ENCODE data around the gene GBF1. TPM values are rescaled to one million over a fixed set of nuclear protein-coding genes. Genes with fewer than 3 reads are reported as not detected.

GBF1 gene
- total and polyA plus RNA-seq, 2 of the 13 experiments (the other 11 are each of a cell fraction or from before 2014, with no cell fraction given): 17.1 to 21.9 TPM

DNA sequence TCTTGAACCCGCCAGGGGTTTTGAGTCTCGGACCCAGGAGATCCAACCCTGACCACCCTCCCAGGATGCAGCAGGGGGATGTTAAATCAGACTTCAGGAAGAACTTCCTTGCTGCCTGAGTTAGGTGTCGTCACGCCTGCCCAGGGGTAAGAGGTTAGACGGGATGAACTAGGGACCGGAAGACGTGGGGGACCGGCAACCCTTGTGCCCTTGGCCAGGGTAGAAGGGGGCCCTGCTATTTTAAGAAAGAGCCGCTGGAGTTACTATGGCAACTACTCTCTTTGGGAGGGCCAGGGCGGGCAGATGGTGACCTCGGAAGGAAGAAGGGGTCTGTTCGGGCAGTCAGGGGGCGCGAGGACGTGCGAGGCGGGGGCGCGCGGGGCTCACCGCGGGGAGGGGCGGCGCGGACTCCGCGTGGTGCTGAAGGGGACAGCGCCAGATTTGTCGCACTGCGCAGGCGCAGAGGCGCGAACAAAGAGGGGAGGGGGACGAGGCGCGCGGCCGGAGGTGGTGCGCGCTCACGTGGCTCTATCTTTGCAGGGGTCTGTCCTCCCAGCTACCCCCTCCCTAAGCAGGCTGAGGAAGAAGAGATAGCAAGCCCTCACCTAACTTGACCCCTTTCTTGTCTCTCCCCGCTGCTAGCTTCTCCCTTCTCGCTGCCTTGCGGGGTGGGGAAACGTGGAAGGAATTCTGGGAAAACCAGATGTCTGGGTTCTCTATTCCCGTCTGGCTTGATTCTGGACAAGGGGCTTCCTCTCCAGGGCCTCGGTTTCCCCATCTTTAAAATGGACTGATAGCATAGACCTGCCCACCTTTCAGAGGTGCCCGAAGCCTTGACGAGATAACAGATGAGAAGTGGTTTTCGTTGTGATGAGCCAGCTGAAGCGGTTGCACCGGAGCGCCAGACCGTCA lies 174.2 kb downstream of the GBF1 start (continued):
- TF ChIP-seq PRMT3 (CRISPR knock-in tag; IDR thresholded peaks at IDR 0.05; ENCODE audit: borderline replicate concordance, low read depth) (no peak), KIAA2018 (CRISPR knock-in tag; IDR thresholded peaks at IDR 0.05; ENCODE audit: borderline replicate concordance) (no peak), ETS1 (CRISPR knock-in tag; IDR thresholded peaks at IDR 0.05) (no peak; the same call in 1 of the 2 replicates), ZMAT3 (CRISPR knock-in tag; conservative IDR thresholded peaks at IDR 0.05) (no peak), ATF4 (CRISPR knock-in tag; IDR thresholded peaks at IDR 0.05) (no peak), KLF11 (CRISPR knock-in tag; IDR thresholded peaks at IDR 0.05) (no peak), NFKBIZ (CRISPR knock-in tag; IDR thresholded peaks at IDR 0.05) (no peak), ZKSCAN8 (CRISPR knock-in tag; IDR thresholded peaks at IDR 0.05; ENCODE audit: borderline replicate concordance) (no peak)
- TF ChIP-seq, protein P1, sequence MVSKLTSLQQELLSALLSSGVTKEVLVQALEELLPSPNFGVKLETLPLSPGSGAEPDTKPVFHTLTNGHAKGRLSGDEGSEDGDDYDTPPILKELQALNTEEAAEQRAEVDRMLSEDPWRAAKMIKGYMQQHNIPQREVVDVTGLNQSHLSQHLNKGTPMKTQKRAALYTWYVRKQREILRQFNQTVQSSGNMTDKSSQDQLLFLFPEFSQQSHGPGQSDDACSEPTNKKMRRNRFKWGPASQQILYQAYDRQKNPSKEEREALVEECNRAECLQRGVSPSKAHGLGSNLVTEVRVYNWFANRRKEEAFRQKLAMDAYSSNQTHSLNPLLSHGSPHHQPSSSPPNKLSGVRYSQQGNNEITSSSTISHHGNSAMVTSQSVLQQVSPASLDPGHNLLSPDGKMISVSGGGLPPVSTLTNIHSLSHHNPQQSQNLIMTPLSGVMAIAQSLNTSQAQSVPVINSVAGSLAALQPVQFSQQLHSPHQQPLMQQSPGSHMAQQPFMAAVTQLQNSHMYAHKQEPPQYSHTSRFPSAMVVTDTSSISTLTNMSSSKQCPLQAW (CRISPR knock-in tag; IDR thresholded peaks at IDR 0.05): no peak
- TF ChIP-seq, protein P2, sequence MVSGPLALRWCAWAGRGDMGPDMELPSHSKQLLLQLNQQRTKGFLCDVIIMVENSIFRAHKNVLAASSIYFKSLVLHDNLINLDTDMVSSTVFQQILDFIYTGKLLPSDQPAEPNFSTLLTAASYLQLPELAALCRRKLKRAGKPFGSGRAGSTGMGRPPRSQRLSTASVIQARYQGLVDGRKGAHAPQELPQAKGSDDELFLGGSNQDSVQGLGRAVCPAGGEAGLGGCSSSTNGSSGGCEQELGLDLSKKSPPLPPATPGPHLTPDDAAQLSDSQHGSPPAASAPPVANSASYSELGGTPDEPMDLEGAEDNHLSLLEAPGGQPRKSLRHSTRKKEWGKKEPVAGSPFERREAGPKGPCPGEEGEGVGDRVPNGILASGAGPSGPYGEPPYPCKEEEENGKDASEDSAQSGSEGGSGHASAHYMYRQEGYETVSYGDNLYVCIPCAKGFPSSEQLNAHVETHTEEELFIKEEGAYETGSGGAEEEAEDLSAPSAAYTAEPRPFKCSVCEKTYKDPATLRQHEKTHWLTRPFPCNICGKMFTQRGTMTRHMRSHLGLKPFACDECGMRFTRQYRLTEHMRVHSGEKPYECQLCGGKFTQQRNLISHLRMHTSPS (CRISPR knock-in tag; IDR thresholded peaks at IDR 0.05; ENCODE audit: low read depth): no peak
- TF ChIP-seq, protein P3, sequence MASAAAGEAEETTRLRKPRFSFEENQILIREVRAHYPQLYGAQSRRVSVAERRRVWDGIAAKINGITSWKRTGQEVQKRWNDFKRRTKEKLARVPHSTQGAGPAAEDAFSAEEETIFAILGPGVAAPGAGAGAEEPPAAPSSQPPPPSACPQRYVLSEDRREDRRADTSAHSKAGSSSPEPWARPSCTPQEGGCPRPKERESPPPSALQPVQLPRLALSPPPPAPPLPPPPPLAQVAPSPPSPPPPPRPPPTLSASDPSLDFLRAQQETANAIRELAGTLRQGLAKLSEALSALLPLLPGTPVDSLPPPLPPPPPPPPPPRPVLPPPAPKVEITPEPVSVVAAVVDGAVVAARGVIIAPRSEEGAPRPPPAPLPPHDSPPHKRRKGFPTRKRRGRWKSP (CRISPR knock-in tag; IDR thresholded peaks at IDR 0.05): no peak
